Suprapubic skin (tissue), 4 donors: ENCODE results near the gene PANK1.

Experiments used
- CTCF ChIP-seq, 2 donors: fragments of 200-600 bp in 1 of 2; fragments of 450-650 bp in 1 of 2; sonication (generic) in 1 of 2; IDR thresholded peaks; one replicate each; pipeline ENCODE4 v1.5.1; 2016 to 2019; ENCODE audit warnings: antibody characterized with exemption in 2 of 2, mild to moderate bottlenecking in 1 of 2, moderate library complexity in 1 of 2
- EP300 ChIP-seq: sonication (generic); formaldehyde crosslinking; IDR thresholded peaks from one replicate; pipeline ENCODE4 v1.6.1; 2017; ENCODE audit warnings: antibody characterized with exemption
- POLR2AphosphoS5 ChIP-seq, 3 donors: sonication (generic); formaldehyde crosslinking; IDR thresholded peaks; one replicate each; pipeline ENCODE4 v1.6.1; 2017; ENCODE audit warnings: antibody characterized with exemption in 3 of 3

- TF ChIP-seq CTCF (IDR thresholded peaks at IDR 0.05) (no peak), EP300 (no peak), POLR2AphosphoS5 (IDR thresholded peaks at IDR 0.05) (no peak)
Measured at GRCh38 chr10:89591796-89592271, 53.2 kb downstream of the PANK1 start.
